PC-9 (cell line): ENCODE measurements around the gene FGF22. TPM values are rescaled to one million over a fixed set of nuclear protein-coding genes. Genes with fewer than 3 reads are reported as not detected.

ENCODE experiments used
- BruUV-seq: library from RNA; stranded (reverse); fragments of 400-500 nt; replicated peaks from 2 replicates; lab custom pipeline; 2021; lab: Mats Ljungman, UMichigan
- CTCF ChIA-PET: fragments of 300-600 bp; sonication (Branson Sonifier 250); formaldehyde crosslinking; loops from one replicate; lab custom pipeline; 2022; ENCODE audit warnings: antibody characterized with exemption; lab: Charles Lee
- POLR2A ChIA-PET: fragments of 300-600 bp; sonication (Branson Sonifier 250); formaldehyde crosslinking; loops from one replicate; lab custom pipeline; 2022; ENCODE audit warnings: antibody characterized with exemption; ENCODE audit not compliant: unreplicated experiment; lab: Charles Lee
- DNase-seq, 2 experiments: peaks; one replicate each; pipeline versions ENCODE4 v3.0.0 to v3.0.0-alpha.2; 2015 to 2022; ENCODE audit warnings: mixed read lengths in 1 of 2
- H2AFZ ChIP-seq: fragments of 200-600 bp; sonication (generic); 2 replicates; pipeline ENCODE4 v1.8.1; 2017; ENCODE audit warnings: antibody characterized with exemption
- H3F3A ChIP-seq: fragments of 200-600 bp; sonication (generic); 2 replicates; pipeline ENCODE4 v1.8.1; 2017; ENCODE audit warnings: antibody characterized with exemption, mild to moderate bottlenecking, low read depth; ENCODE audit not compliant: insufficient read depth
- H3K27ac ChIP-seq: fragments of 200-600 bp; sonication (generic); 2 replicates; pipeline ENCODE4 v1.6.1; 2016; ENCODE audit warnings: mixed run types
- H3K27me3 ChIP-seq: fragments of 200-600 bp; sonication (generic); 2 replicates; pipeline ENCODE4 v1.6.1; 2016; ENCODE audit warnings: low read depth, mixed run types; ENCODE audit not compliant: insufficient read depth
- H3K36me3 ChIP-seq: fragments of 200-600 bp; sonication (generic); 2 replicates; pipeline ENCODE4 v1.6.1; 2016; ENCODE audit warnings: low read depth, mixed run types
- H3K4me1 ChIP-seq: fragments of 200-600 bp; sonication (generic); replicated peaks from 2 replicates; pipeline ENCODE4 v1.6.1; 2016; ENCODE audit warnings: mixed run types; ENCODE audit not compliant: insufficient read depth
- H3K4me2 ChIP-seq: fragments of 200-600 bp; sonication (generic); 2 replicates; pipeline ENCODE4 v1.6.1; 2017; ENCODE audit warnings: mixed run types
- H3K4me3 ChIP-seq: fragments of 200-600 bp; sonication (generic); 2 replicates; pipeline ENCODE4 v1.6.1; 2016; ENCODE audit warnings: mixed run types
- H3K79me2 ChIP-seq: fragments of 200-600 bp; sonication (generic); 2 replicates; pipeline ENCODE4 v1.6.1; 2017; ENCODE audit warnings: low read depth, mixed run types
- H3K9me2 ChIP-seq: fragments of 200-600 bp; sonication (generic); 2 replicates; pipeline ENCODE4 v1.8.1; 2017; ENCODE audit warnings: mild to moderate bottlenecking; ENCODE audit not compliant: insufficient read depth
- H3K9me3 ChIP-seq: fragments of 200-600 bp; sonication (generic); 2 replicates; pipeline ENCODE4 v1.8.1; 2016; ENCODE audit warnings: low read depth; ENCODE audit not compliant: insufficient read depth
- H4K20me1 ChIP-seq: fragments of 200-600 bp; sonication (generic); 2 replicates; pipeline ENCODE4 v1.8.1; 2017; ENCODE audit not compliant: insufficient read depth
- CTCF ChIP-seq: fragments of 200-600 bp; sonication (generic); conservative IDR thresholded peaks from 2 replicates; pipeline ENCODE4 v1.6.1; 2017; ENCODE audit warnings: mixed run types, antibody characterized with exemption, mild to moderate bottlenecking, moderate library complexity
- EZH2 ChIP-seq: fragments of 200-600 bp; sonication (generic); IDR thresholded peaks from 2 replicates; pipeline ENCODE4 v1.8.0; 2017; ENCODE audit warnings: antibody characterized with exemption, low read depth
- intact Hi-C: fragments of 100-400 bp; cut with micrococcal nuclease; formaldehyde crosslinking; loops from one replicate; pipeline ENCODE4 v1.10.0; 2022; ENCODE audit not compliant: unreplicated experiment
- total RNA-seq: library from RNA; stranded (reverse); gene quantifications from 2 replicates; pipeline ENCODE4 v1.2.3, GENCODE V29; 2021

FGF22 gene
- total RNA-seq, 1 experiment from 2014 or later, result not detected

- Histone ChIP-seq H3K27me3 (0 out of 2 replicates have a peak, but pooled peaks cover 7% of the 10 kb centered on the region), H3K4me3 (no peak overlapping the region), H3K27ac (no peak overlapping the region), H3K79me2 (no peaks in the 10 kb centered on the region), H2AFZ (no peak overlapping the region), H3K9me2 (no peaks in the 10 kb centered on the region), H3K4me2 (no peak overlapping the region), H4K20me1 (no peaks in the 10 kb centered on the region), H3K36me3 (no peaks in the 10 kb centered on the region), H3K9me3 (no peaks in the 10 kb centered on the region), H3K4me1 (no peaks in the 10 kb centered on the region), H3F3A (peaks cover under 1% of the 10 kb centered on the region; the same call in 1 of the 2 replicates)
- intact Hi-C loops, result no loop called here
- ChIA-PET POLR2A (no interaction called here), CTCF (no interaction called here)
- DNase-seq, result no peak
- TF ChIP-seq CTCF, result no peak
- no peak for TF ChIP-seq EZH2
- no TSS peak for BruUV-seq
Measured at GRCh38 chr19:686589-687297, 47.1 kb downstream of the FGF22 start.

GRCh38 chr19:687569-688166 is 48.0 kb downstream of the FGF22 start:
- no peaks in the 10 kb centered on the region for H3K9me3 ChIP-seq
- intact Hi-C loops, result no loop called here
- TF ChIP-seq CTCF (no peak), EZH2 (no peak)
- CTCF ChIA-PET, result no interaction called here
- no peaks in the 10 kb centered on the region for H3K36me3 ChIP-seq
- H3K4me3 ChIP-seq, result no peak overlapping the region
- H2AFZ ChIP-seq, result no peak overlapping the region
- no peak overlapping the region for H3K27ac ChIP-seq
- H3K9me2 ChIP-seq, result no peaks in the 10 kb centered on the region
- BruUV-seq, result no TSS peak
- no peaks in the 10 kb centered on the region for H4K20me1 ChIP-seq
- H3K79me2 ChIP-seq, result no peaks in the 10 kb centered on the region
- no peak for DNase-seq
- H3F3A ChIP-seq, result no peaks in the 10 kb centered on the region
- POLR2A ChIA-PET, result no interaction called here
- no peaks in the 10 kb centered on the region for H3K4me1 ChIP-seq
- H3K27me3 ChIP-seq, result 0 out of 2 replicates have a peak, but pooled peaks cover 7% of the 10 kb centered on the region
- no peak overlapping the region for H3K4me2 ChIP-seq

GRCh38 chr19:688214-688613 is 48.5 kb downstream of the FGF22 start:
- H3K4me3 ChIP-seq, result no peak overlapping the region
- H2AFZ ChIP-seq, result no peak overlapping the region
- TF ChIP-seq EZH2, result no peak
- no peak for TF ChIP-seq CTCF
- H3K9me2 ChIP-seq, result no peaks in the 10 kb centered on the region
- no peaks in the 10 kb centered on the region for H3F3A ChIP-seq
- no peaks in the 10 kb centered on the region for H3K36me3 ChIP-seq
- H3K27me3 ChIP-seq, result 0 out of 2 replicates have a peak, but pooled peaks cover 7% of the 10 kb centered on the region
- DNase-seq, result no peak
- CTCF ChIA-PET, result no interaction called here
- no TSS peak for BruUV-seq
- no peak overlapping the region for H3K27ac ChIP-seq
- no peaks in the 10 kb centered on the region for H4K20me1 ChIP-seq
- intact Hi-C loops, result no loop called here
- POLR2A ChIA-PET, result no interaction called here
- no peaks in the 10 kb centered on the region for H3K79me2 ChIP-seq
- H3K4me2 ChIP-seq, result no peak overlapping the region
- no peaks in the 10 kb centered on the region for H3K9me3 ChIP-seq
- no peaks in the 10 kb centered on the region for H3K4me1 ChIP-seq
